GM18951 (cell line): Measurements from ENCODE around the gene PHYKPL.
"Not testable (repeated sequence)": the region's sequence is repeated elsewhere in the genome, so short reads cannot be mapped to it uniquely, and the experiment has no call there.

ENCODE experiments used
- POLR2A ChIP-seq: IDR thresholded peaks from 4 replicates; pipeline ENCODE4 v1.6.1; 2011; ENCODE audit warnings: mild to moderate bottlenecking; ENCODE audit not compliant: insufficient read length, insufficient read depth; ENCODE audit errors: extremely low read depth
- in situ Hi-C: fragments of 300-500 bp; cut with MboI; formaldehyde crosslinking; loops from one replicate; pipeline ENCODE4 v1.12.0; 2022; ENCODE audit warnings: low sequenced_read_pairs, mixed read lengths, inconsistent platforms; ENCODE audit not compliant: unreplicated experiment

Gene PHYKPL

DNA sequence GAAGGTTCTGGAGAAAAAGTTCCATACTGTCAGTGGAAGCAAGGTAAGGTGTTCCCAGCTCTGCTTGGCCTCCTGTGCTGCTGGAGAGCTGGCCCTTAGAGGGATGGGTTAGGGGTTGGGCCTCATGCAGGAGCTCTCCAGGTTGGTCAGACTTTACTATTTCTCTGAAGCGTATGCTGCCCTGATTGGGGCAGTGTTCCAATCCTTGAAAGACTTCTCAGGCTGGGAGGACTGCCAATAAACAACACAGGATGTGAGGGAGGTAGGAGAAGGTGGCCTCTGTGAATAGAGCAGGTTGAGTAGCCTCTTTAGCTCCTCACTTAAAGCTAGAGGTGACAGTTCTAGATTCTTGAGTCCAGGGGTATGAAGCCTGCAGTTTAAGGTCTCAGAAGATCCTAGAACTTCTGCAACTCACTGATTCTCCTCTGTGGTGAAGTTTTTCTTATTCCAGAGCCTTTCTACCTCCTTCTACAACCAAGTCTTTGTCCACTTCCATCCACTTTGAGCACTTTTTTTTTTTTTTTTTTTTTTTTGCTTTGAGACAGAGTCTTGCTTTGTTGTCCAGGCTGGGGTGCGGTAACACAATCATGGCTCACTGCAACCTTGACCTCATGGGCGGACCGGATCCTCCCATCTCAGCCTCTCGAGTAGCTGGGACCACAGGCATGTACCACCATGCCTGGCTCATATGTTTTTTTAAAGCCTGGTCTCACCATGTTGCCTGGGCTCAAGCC is 25.3 kb downstream of the PHYKPL start:
- TF ChIP-seq POLR2A = no peak
- in situ Hi-C loops = no loop called here

DNA sequence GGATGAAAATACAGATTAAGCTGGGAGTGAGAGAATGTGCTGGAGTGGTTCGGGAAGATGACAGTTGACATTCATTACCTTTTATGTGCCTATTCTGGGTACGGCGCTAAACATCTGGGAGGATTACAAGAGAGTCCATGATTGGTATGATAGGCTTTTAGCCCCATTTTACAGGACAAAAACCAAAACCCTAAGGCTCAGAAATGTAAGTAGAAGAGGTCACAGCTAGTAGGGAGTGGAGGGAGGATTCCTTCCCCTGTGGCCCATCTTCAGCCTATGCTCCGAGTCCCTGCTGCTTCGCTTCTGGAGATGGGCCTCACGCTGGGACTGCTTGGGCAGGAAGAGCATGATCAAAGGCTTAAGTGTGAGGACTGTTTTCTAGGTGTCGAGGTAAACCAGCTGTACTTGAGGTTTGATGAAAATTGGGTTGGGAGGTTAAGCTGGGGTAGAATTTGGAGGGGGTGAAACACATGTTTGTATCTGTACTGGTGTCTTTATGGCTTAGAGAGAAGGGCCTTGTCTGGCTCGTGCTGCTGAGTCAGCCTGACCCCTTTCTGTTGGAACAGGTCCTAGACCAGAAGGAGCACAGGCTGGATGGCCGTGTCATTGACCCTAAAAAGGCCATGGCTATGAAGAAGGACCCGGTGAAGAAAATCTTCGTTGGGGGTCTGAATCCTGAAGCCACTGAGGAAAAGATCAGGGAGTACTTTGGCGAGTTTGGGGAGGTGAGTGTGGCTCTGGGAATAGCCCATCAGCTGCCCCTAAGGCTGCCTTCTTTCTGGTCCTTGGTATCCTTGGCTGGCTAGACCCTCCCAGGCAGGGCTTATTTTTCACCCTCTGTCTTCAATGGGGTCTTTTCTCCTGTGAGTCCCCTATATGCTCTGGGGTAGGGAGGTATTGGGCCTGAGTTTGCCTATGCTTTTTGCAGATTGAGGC is 26.2 kb downstream of the PHYKPL start:
- in situ Hi-C loops = no loop called here
- peak; percentile 20 for TF ChIP-seq POLR2A

- in situ Hi-C loops = no loop called here
- TF ChIP-seq POLR2A = no peak
Observed at GRCh38 chr5:178205749-178206047, 26.9 kb downstream of the PHYKPL start.

DNA sequence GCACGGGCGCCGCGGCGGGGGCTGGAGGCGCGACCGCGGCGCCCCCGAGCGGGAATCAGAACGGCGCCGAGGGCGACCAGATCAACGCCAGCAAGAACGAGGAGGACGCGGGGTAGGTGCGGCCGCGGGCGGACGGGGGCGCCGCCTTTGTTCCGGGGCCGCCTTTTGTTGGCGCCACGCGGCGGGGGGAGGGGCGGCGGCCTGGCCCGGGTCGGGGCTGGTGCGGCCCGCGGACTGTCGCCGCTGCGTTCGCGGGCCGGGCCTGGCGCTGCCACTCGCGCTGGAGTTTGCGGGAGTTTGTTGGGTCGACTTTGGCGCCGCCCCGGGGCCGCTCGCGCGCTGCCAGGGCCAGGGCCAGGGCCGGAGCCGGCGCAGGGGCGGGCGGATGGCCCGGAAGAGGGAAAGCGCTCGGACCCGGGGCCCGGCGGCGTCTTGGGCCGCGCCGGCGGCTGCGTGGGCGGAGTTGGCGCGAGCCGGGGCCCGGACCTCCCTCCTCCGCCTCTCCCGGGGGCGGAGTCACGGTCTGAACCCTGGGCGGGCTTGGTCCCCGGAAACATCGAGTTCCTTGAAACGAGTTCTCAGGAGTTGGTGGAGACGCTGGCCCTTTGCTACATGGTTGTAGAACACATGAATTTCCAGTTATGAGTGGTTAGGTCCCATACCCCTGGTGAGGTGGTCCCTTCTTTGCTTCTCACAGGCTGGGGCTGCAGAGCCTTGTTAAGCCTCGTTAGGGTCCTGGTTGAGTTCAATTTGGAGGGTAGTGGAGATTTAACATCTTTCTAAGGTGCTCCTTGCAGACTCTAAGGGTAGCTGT is 27.5 kb downstream of the PHYKPL start:
- in situ Hi-C loops = no loop called here
- peak; percentile 60 for TF ChIP-seq POLR2A

DNA sequence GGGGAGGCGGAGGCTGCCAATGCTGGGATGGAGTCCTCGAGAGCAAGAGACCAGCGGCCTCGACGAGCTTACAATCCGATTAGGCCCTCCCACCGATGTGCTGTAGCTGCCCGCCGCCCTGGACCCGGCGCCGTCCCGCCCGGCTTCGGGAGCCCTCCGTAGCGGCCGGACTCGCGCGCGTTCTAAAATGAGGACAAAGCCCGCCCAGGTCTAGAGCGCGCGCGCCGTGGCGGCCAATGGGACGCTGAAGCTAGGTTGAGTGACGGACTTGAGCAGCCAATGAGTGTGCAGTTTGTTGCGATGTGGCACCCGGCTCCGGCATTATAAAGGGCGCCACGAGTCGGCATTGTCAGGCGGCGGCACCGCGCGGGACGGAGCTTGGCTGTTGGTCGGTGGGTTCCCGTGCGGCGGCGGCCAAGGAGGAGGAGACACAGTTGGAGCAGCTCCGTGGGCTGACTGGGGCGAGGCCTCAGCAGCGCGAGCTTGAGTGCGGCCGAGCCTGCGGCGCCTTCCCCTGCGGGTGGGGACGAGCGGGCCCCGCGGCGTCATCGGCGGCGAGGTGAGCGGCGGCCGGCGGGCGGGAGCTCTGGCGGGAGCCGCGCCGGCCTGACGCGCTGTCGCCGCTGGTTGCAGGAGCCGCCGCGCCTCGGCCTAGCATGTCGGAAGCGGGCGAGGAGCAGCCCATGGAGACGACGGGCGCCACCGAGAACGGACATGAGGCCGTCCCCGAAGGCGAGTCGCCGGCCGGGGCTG is 28.2 kb downstream of the PHYKPL start, which contains the start of gene HNRNPAB:
TSS of gene HNRNPAB (plus strand) at position 352 of the 753 bp plus-strand sequence. CDS start at position 657, 305 bp downstream.
- peak; percentile 100 for TF ChIP-seq POLR2A
- in situ Hi-C loops = no loop called here

GRCh38 chr5:178203670-178204181 is 28.9 kb downstream of the PHYKPL start:
- in situ Hi-C loops = no loop called here
- no peak for TF ChIP-seq POLR2A

- TF ChIP-seq POLR2A = no peak
- in situ Hi-C loops = no loop called here
Observed at GRCh38 chr5:178202541-178202940, 30.1 kb downstream of the PHYKPL start.

DNA sequence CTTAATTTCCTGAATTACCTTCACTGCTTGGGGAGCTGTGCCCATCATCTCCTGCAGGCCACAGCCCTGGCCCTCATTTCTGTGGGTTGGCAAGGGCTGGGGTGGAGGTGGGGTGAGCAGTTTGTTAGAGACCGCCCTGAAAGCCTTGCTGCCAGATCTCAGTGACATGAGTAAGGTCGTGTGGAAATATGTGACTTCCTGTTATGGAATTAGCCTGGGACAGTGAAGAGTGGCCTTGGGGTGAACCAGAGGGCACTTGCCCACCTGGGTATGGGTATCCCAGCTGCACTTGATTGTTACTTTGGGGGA is 30.7 kb downstream of the PHYKPL start:
- in situ Hi-C loops = no loop called here
- TF ChIP-seq POLR2A = no peak

GRCh38 chr5:178201221-178201926 is 31.2 kb downstream of the PHYKPL start:
- no peak for TF ChIP-seq POLR2A
- in situ Hi-C loops = no loop called here

DNA sequence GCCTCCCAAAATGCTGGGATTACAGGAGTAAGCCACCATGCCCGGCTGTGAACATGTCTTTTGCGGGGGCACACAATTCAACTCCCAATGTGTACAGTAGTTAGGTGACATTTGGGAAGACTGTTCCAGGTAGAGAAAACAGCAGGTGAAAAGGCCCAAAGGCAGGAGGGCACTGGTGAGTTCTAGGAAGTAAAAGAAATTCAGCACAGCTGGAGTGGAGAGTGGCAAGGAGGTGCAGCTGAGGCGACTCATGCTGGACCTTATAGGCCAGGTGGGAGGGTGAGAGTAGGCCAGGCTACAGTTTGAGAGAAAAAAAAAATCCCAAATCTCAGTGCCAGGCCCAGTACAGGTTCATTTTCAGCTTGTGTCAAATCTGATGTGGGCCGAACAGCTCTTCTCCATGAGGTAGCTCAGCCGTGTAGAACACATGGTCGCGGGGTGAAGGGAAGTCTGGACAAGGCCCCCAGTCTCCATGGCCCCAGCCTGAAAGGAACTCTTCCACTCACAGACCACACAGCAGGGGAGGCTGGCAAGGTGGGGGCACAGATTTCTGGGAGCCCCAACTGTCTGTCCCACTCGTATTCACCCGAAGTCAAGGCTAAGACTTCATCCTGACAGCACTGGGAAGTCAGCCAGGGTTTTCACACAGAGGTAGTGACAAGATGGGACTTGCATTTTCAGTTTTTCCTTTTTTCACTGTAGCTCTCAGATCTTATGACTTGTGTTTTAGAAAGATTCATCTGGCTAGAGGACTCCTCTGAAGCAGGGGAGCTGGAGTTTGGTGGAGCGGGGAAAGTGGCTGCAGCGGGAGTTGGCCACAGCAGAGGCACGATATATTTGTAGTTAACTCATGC is 32.8 kb downstream of the PHYKPL start:
- no peak for TF ChIP-seq POLR2A
- in situ Hi-C loops = no loop called here

DNA sequence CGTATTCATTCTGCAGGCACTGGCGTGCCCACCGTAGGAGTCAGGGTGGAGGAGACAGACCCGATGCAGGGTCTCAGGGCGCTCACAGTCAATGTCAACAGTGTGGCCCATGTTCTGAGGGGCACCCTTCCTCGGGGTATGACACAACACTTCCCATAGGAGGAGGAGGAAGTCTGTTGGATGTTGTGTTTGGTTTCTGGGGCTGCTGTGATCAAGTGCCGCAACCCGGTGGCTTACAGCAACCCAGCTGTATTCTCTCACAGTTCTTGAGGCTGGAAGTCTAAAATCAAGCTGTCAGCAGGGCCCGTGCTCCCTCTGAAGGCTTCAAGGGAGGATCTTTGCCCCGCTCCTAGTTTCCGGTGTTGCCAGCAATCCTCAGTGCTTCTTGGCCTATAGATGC is 33.9 kb downstream of the PHYKPL start:
- no peak for TF ChIP-seq POLR2A
- in situ Hi-C loops = no loop called here

DNA sequence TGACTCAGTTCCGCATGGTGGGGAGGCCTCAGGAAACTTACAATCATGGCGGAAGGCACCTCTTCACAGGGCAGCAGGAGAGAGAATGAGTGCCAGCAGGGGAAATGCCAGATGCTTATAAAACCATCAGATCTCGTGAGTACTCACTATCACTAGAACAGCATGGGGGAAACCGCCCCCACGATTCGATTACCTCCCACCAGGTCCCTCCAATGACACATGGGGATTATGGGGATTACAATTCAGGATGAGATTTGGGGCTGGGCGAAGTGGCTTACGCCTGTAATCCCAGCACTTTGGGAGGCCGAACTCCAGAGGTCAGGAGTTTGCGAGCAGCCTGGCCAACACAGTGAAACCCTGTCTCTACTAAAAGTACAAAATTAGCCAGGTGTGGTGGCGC is 34.5 kb downstream of the PHYKPL start:
- in situ Hi-C loops = not testable (repeated sequence)
